H1 (cell line): Measurements from ENCODE around the gene ZNF697. TPM values are rescaled to one million over a fixed set of nuclear protein-coding genes. Genes with fewer than 3 reads are reported as not detected.

Experiments
- CTCF ChIA-PET: fragments of 300-600 bp; sonication (Branson Sonifier 250); formaldehyde crosslinking; loops from one replicate; lab custom pipeline; 2021; ENCODE audit not compliant: partially characterized antibody; lab: Charles Lee
- POLR2A ChIA-PET: fragments of 300-600 bp; sonication (Branson Sonifier 250); formaldehyde crosslinking; loops from one replicate; lab custom pipeline; 2021; ENCODE audit warnings: inconsistent platforms; ENCODE audit not compliant: partially characterized antibody; lab: Charles Lee
- DNase-seq, 2 experiments: peaks; one replicate each; pipeline versions ENCODE4 v3.0.0 to v3.0.0-alpha.2; 2010 to 2022; ENCODE audit warnings: low spot score in 2 of 2, low read depth in 1 of 2, mixed read lengths in 1 of 2
- FAIRE-seq: peaks from 2 replicates; lab custom pipeline; 2011; peaks lifted over from hg19 to GRCh38; lab: Jason Lieb, UNC
- H2AFZ ChIP-seq: 2 replicates; pipeline ENCODE4 v1.8.1; 2012; ENCODE audit warnings: low read length, inconsistent platforms
- H2AK5ac ChIP-seq: 2 replicates; pipeline ENCODE4 v1.6.1; 2013; ENCODE audit warnings: low read depth, low read length
- H2BK120ac ChIP-seq: replicated peaks from 2 replicates; pipeline ENCODE3; 2013; ENCODE audit warnings: low read depth, low read length, inconsistent platforms
- H2BK12ac ChIP-seq: 2 replicates; pipeline ENCODE4 v1.6.1; 2013; ENCODE audit warnings: low read depth, low read length
- H2BK15ac ChIP-seq: 2 replicates; pipeline ENCODE4 v1.6.1; 2013; ENCODE audit warnings: low read length
- H2BK20ac ChIP-seq: 2 replicates; pipeline ENCODE4 v1.6.1; 2013; ENCODE audit warnings: low read length
- H2BK5ac ChIP-seq: 2 replicates; pipeline ENCODE4 v1.6.1; 2013; ENCODE audit warnings: low read depth, low read length
- H3K14ac ChIP-seq: 2 replicates; pipeline ENCODE4 v1.6.1; 2013; ENCODE audit warnings: inconsistent platforms; ENCODE audit not compliant: insufficient read length
- H3K18ac ChIP-seq: 2 replicates; pipeline ENCODE4 v1.6.1; 2013; ENCODE audit warnings: low read length; ENCODE audit errors: extremely low read depth
- H3K23ac ChIP-seq: 2 replicates; pipeline ENCODE4 v1.6.1; 2013; ENCODE audit warnings: inconsistent platforms; ENCODE audit not compliant: insufficient read length
- H3K23me2 ChIP-seq: 2 replicates; pipeline ENCODE4 v1.6.1; 2013; ENCODE audit warnings: low read depth, low read length
- H3K27ac ChIP-seq: 2 replicates; pipeline ENCODE4 v1.6.1; 2011; ENCODE audit warnings: low read depth, low read length, inconsistent platforms
- H3K27me3 ChIP-seq, 4 experiments: replicated peaks in 1 of 4; 1 replicate in 1 of 4; 2 replicates in 3 of 4; pipeline versions ENCODE4 v1.6.1 to v1.8.1; 2011 to 2013; ENCODE audit warnings: low read length in 3 of 4, mild to moderate bottlenecking in 3 of 4, inconsistent platforms in 2 of 4, mixed read lengths in 2 of 4, moderate library complexity in 1 of 4; ENCODE audit not compliant: control insufficient read depth in 3 of 4, insufficient read depth in 3 of 4; ENCODE audit errors: extremely low read depth in 1 of 4
- H3K36me3 ChIP-seq, 4 experiments: 2 replicates each; pipeline versions ENCODE4 v1.6.1 to v1.8.1; 2011 to 2013; ENCODE audit warnings: mild to moderate bottlenecking in 4 of 4, low read length in 3 of 4, moderate library complexity in 2 of 4, control low read depth in 1 of 4, inconsistent platforms in 1 of 4; ENCODE audit not compliant: insufficient read depth in 4 of 4, control insufficient read depth in 2 of 4
- H3K4ac ChIP-seq: replicated peaks from 2 replicates; pipeline ENCODE3; 2013; ENCODE audit warnings: low read length, low read depth, mixed read lengths, inconsistent platforms; ENCODE audit not compliant: insufficient read length
- H3K4me1 ChIP-seq, 4 experiments: replicated peaks in 1 of 4; 1 replicate in 1 of 4; 2 replicates in 3 of 4; pipeline versions ENCODE4 v1.6.1 to v1.8.1; 2011 to 2013; ENCODE audit warnings: low read length in 3 of 4, inconsistent platforms in 2 of 4, mixed read lengths in 1 of 4; ENCODE audit not compliant: insufficient read depth in 4 of 4, control insufficient read depth in 3 of 4
- H3K4me2 ChIP-seq, 2 experiments: 2 replicates each; pipeline versions ENCODE4 v1.6.1 to v1.8.1; 2011 to 2013; ENCODE audit warnings: low read depth in 2 of 2, low read length in 2 of 2, control low read depth in 1 of 2, inconsistent platforms in 1 of 2, mild to moderate bottlenecking in 1 of 2; ENCODE audit not compliant: insufficient read depth in 1 of 2
- H3K4me3 ChIP-seq, 4 experiments: fragments of 200-600, 300-600 bp in 1 of 4; sonication (generic), shearing (Covaris generic), sonication (Bioruptor Twin) in 1 of 4; 2 replicates each; pipeline versions ENCODE4 v1.5.1 to v1.8.1; 2011 to 2016; ENCODE audit warnings: low read length in 4 of 4, low read depth in 3 of 4, control low read depth in 2 of 4, inconsistent platforms in 2 of 4, mild to moderate bottlenecking in 2 of 4, mixed read lengths in 1 of 4, moderate library complexity in 1 of 4; ENCODE audit not compliant: insufficient read depth in 2 of 4; ENCODE audit errors: extremely low read depth in 1 of 4
- H3K56ac ChIP-seq: replicated peaks from 2 replicates; pipeline ENCODE3; 2013; ENCODE audit warnings: low read depth, mild to moderate bottlenecking, mixed read lengths, low read length, inconsistent platforms; ENCODE audit not compliant: insufficient read length
- H3K79me1 ChIP-seq: 2 replicates; pipeline ENCODE4 v1.6.1; 2013; ENCODE audit warnings: low read depth, low read length, control low read depth
- H3K79me2 ChIP-seq, 2 experiments: 2 replicates each; pipeline versions ENCODE4 v1.6.1 to v1.8.1; 2012 to 2013; ENCODE audit warnings: low read length in 2 of 2, mild to moderate bottlenecking in 2 of 2, inconsistent platforms in 1 of 2; ENCODE audit not compliant: insufficient read depth in 2 of 2, control insufficient read depth in 1 of 2
- H3K9ac ChIP-seq, 4 experiments: replicated peaks in 1 of 4; 1 replicate in 1 of 4; 2 replicates in 3 of 4; pipeline versions ENCODE4 v1.6.1 to v1.8.1; 2011 to 2013; ENCODE audit warnings: low read depth in 3 of 4, low read length in 3 of 4, control low read depth in 2 of 4, mild to moderate bottlenecking in 2 of 4, moderate library complexity in 2 of 4, inconsistent platforms in 1 of 4; ENCODE audit errors: extremely low read depth in 1 of 4
- H3K9me3 ChIP-seq, 2 experiments: 2 replicates each; pipeline versions ENCODE4 v1.6.1 to v1.8.1; 2012 to 2013; ENCODE audit warnings: mild to moderate bottlenecking in 2 of 2, moderate library complexity in 2 of 2, control low read depth in 1 of 2, inconsistent platforms in 1 of 2, low read depth in 1 of 2, low read length in 1 of 2, mixed read lengths in 1 of 2; ENCODE audit not compliant: insufficient read depth in 2 of 2
- H4K20me1 ChIP-seq, 2 experiments: replicated peaks in 1 of 2; 2 replicates each; pipeline versions ENCODE3 to v1.8.1; 2011 to 2013; ENCODE audit warnings: inconsistent platforms in 2 of 2, low read length in 2 of 2, mild to moderate bottlenecking in 1 of 2; ENCODE audit not compliant: insufficient read depth in 2 of 2, control insufficient read depth in 1 of 2
- H4K5ac ChIP-seq: 2 replicates; pipeline ENCODE4 v1.6.1; 2013; ENCODE audit warnings: low read length, low read depth, mixed read lengths, inconsistent platforms; ENCODE audit not compliant: insufficient read length
- H4K8ac ChIP-seq: 2 replicates; pipeline ENCODE4 v1.8.0; 2013; ENCODE audit warnings: mild to moderate bottlenecking, moderate library complexity, low read length, inconsistent platforms; ENCODE audit not compliant: insufficient read depth; ENCODE audit errors: extremely low read depth
- H4K91ac ChIP-seq: replicated peaks from 2 replicates; pipeline ENCODE3; 2013; ENCODE audit warnings: low read length, mixed read lengths, inconsistent platforms; ENCODE audit not compliant: insufficient read length
- ATF3 ChIP-seq: IDR thresholded peaks from 2 replicates; pipeline ENCODE4 v1.6.1; 2011; ENCODE audit warnings: low read depth, mild to moderate bottlenecking, low read length; ENCODE audit not compliant: insufficient read depth
- CHD2 ChIP-seq: IDR thresholded peaks from 2 replicates; pipeline ENCODE4 v1.6.1; 2012; ENCODE audit warnings: low read length, improper control_type of control experiment
- POLR2AphosphoS5 ChIP-seq: IDR thresholded peaks from 2 replicates; pipeline ENCODE4 v1.6.1; 2011; ENCODE audit warnings: low read depth, low read length
- RAD21 ChIP-seq, 2 experiments: IDR thresholded peaks in 1 of 2; conservative IDR thresholded peaks in 1 of 2; 2 replicates each; pipeline ENCODE4 v1.6.1; 2011; ENCODE audit warnings: low read depth in 2 of 2, low read length in 2 of 2, improper control_type of control experiment in 1 of 2, inconsistent platforms in 1 of 2, mild to moderate bottlenecking in 1 of 2, moderate library complexity in 1 of 2
- RFX5 ChIP-seq: IDR thresholded peaks from 2 replicates; pipeline ENCODE4 v1.6.1; 2011; ENCODE audit warnings: low read depth, low read length, improper control_type of control experiment, borderline replicate concordance
- RNF2 ChIP-seq: fragments of 200-900, 300-1000 bp; sonication (generic); IDR thresholded peaks from 2 replicates; pipeline ENCODE4 v1.7.1; 2016; ENCODE audit warnings: borderline replicate concordance, low read depth, mild to moderate bottlenecking, antibody characterized with exemption, low read length; ENCODE audit not compliant: poor library complexity, severe bottlenecking; ENCODE audit errors: missing control alignments
- TAF7 ChIP-seq: optimal IDR thresholded peaks from 2 replicates; pipeline ENCODE3; 2011; ENCODE audit warnings: low read depth, mild to moderate bottlenecking, inconsistent platforms, low read length, moderate library complexity, borderline replicate concordance
- whole genome bisulfite sequencing, 2 experiments: shearing (Covaris generic) in 1 of 2; methylation state at CpG; one replicate each; pipeline versions ENCODE4 v1.1.6 to v1.1.7; 2013 to 2015; ENCODE audit warnings: low lambda C conversion rate in 2 of 2, mixed read lengths in 2 of 2, inconsistent platforms in 1 of 2, low coverage in 1 of 2, missing lambda C conversion rate in 1 of 2; ENCODE audit not compliant: insufficient replicate concordance in 2 of 2, insufficient coverage in 1 of 2, insufficient read length in 1 of 2; ENCODE audit errors: extremely low coverage in 1 of 2, missing lambda C conversion rate in 1 of 2; 5-methylcytosine and 5-hydroxymethylcytosine counted together
- polyA plus RNA-seq, 7 experiments: library from polyadenylated mRNA; depleted of rRNA in 3 of 7; stranded (reverse) in 5 of 7; unstranded in 2 of 7; fragments of >200 nt in 5 of 7; fragments of 200-250 nt in 2 of 7; gene quantifications; 1 replicate in 5 of 7; 2 replicates in 1 of 7; 4 replicates in 1 of 7; pipeline versions ENCODE4 v1.2.1 to v1.2.3, GENCODE V29; 2011 to 2013; ENCODE audit warnings: missing spikeins in 2 of 7, mixed read lengths in 2 of 7
- total RNA-seq: library from RNA; stranded (reverse); fragmentation: NEBNext Ultra II Directional; extraction: Animal tissue kit (Norgen Biotek cat#: 25700); gene quantifications from 2 replicates; pipeline ENCODE4 v1.2.1, GENCODE V29; 2021

The ZNF697 gene
- total and polyA plus RNA-seq, 2 of the 8 experiments (the other 6 are each of a cell fraction or from before 2014, with no cell fraction given): 5.6 to 18.3 TPM

- 27% methylated on average over 10 of the region's 15 CpGs; no CpG with 5 or more reads in 1 of the 2 experiments for WGBS, 2 experiments
- H2BK5ac ChIP-seq: peak overlapping the region; percentile 69
- no peaks in the 10 kb centered on the region; a peak in 1 of 7 replicates for H3K27me3 ChIP-seq
- H3K79me2 ChIP-seq: peaks cover 4 to 51% of the 10 kb centered on the region in 2 experiments; a peak in 3 of 4 replicates
- no peak overlapping the region for H3K56ac ChIP-seq
- H2AFZ ChIP-seq: no peak overlapping the region
- peak overlapping the region in 3 of 4 experiments; percentile 60 to 80 (median 77); a peak in 6 of 7 replicates for H3K9ac ChIP-seq
- H3K79me1 ChIP-seq: 0 out of 2 replicates have a peak, but pooled peaks cover 7% of the 10 kb centered on the region
- H3K4me2 ChIP-seq: peak overlapping the region; percentile 86 to 98
- TF ChIP-seq RFX5: no peak
- TF ChIP-seq RNF2: no peak
- no peak; the same call in 1 of the 2 replicates for TF ChIP-seq POLR2AphosphoS5
- no peak for TF ChIP-seq RAD21 (IDR thresholded peaks at IDR 0.05 in 1 of 2, conservative IDR thresholded peaks at IDR 0.05 in 1 of 2; ENCODE audit: low read depth in 2 of 2, low read length in 2 of 2)
- no peak for TF ChIP-seq TAF7
- no peak for TF ChIP-seq CHD2
- no peak for TF ChIP-seq ATF3
- TF ChIP-seq, all 59 proteins: peak for 0
- Histone ChIP-seq H4K8ac (no peak overlapping the region), H2AK5ac (no peak overlapping the region), H3K36me3 (no peaks in the 10 kb centered on the region), H2BK20ac (no peak overlapping the region), H3K4ac (no peak overlapping the region), H3K4me1 (peaks cover 0 to 16% (median 11%) of the 10 kb centered on the region in 4 experiments; a peak in 6 of 7 replicates), H3K14ac (no peak overlapping the region), H3K27ac (no peak overlapping the region), H2BK15ac (no peak overlapping the region; the same call in 1 of the 2 replicates), H4K5ac (no peak overlapping the region), H2BK12ac (peak overlapping the region; percentile 31), H3K4me3 (peak overlapping the region; percentile 67 to 88 (median 81)), H4K91ac (peak overlapping the region; percentile 9), H3K9me3 (no peaks in the 10 kb centered on the region), H3K23ac (no peak overlapping the region), H3K18ac (0 out of 2 replicates have a peak overlapping the region, but pooled peaks have one; percentile 74), H2BK120ac (no peak overlapping the region), H4K20me1 (no peaks in the 10 kb centered on the region), H3K23me2 (peaks cover 8% of the 10 kb centered on the region; the same call in 1 of the 2 replicates)
- no peak for FAIRE-seq
- CTCF ChIA-PET: interaction anchor here (0.6 to 32.7 kb wide), 12 partner anchors 8 to 160 kb away, joined by 3 to 786 read pairs (median 6); no protein-coding TSS in a partner anchor
- POLR2A ChIA-PET: interaction anchor here (0.6 to 6.1 kb wide), 21 partner anchors 7 to 165 kb away, joined by 3 to 113 read pairs (median 7); partner anchors contain the start of gene PHGDH
- DNase-seq: no peak
Measured at GRCh38 chr1:119646521-119647227, 1.4 kb downstream of the ZNF697 start.
